ENCODE data around the gene OBP2A. TPM values are rescaled to one million over a fixed set of nuclear protein-coding genes. Genes with fewer than 3 reads are reported as not detected.
A peak's percentile ranks its signal among the peaks of the same experiment; 100 is the strongest.

The OBP2A gene
- total and polyA plus RNA-seq, 2 donors (not counting 3 experiments of a cell fraction or from before 2014, with no cell fraction given), result not detected

GRCh38 chr9:135504262-135505243 lies 41.4 kb upstream of the OBP2A start:
- Histone ChIP-seq H3K79me2 (ENCODE audit: control insufficient read depth, insufficient read depth, low read length) (peaks cover 21% of the 10 kb centered on the region), H3K9me3 (replicated peaks; ENCODE audit: control insufficient read depth, insufficient read depth, low read length) (no peaks in the 10 kb centered on the region), H3K36me3 (ENCODE audit: control insufficient read depth in 2 of 2, extremely low read depth in 1 of 2, insufficient read depth in 2 of 2, low read length in 2 of 2) (peaks cover 2 to 28% of the 10 kb centered on the region in 2 experiments), H3K4me2 (ENCODE audit: insufficient read depth, low read length) (no peak overlapping the region), H3K9me1 (replicated peaks; ENCODE audit: control insufficient read depth, extremely low read depth, insufficient read depth, low read length) (no peaks in the 10 kb centered on the region), H3K9ac (replicated peaks; ENCODE audit: extremely low read depth, insufficient read depth, low read length) (no peak overlapping the region), H3K4me1 (ENCODE audit: control insufficient read depth, extremely low read depth, insufficient read depth, low read length) (peaks cover 11% of the 10 kb centered on the region), H3K4me3 (replicated peaks in 1 of 3; ENCODE audit: insufficient read depth in 1 of 3, low read depth in 1 of 3, low read length in 3 of 3) (no peak overlapping the region), H4K20me1 (replicated peaks; ENCODE audit: control insufficient read depth, extremely low read depth, insufficient read depth, low read length) (no peaks in the 10 kb centered on the region), H2AFZ (ENCODE audit: low read depth, low read length) (no peak overlapping the region), H3K27me3 (ENCODE audit: control insufficient read depth in 2 of 2, insufficient read depth in 2 of 2, low read length in 2 of 2) (no peaks in the 10 kb centered on the region), H3K27ac (ENCODE audit: insufficient read depth, low read depth, low read length) (no peak overlapping the region)
- TF ChIP-seq MYC (IDR thresholded peaks at IDR 0.05; ENCODE audit: low read depth, low read length) (peak; percentile 35), CTCF (IDR thresholded peaks at IDR 0.05; ENCODE audit: extremely low read depth in 1 of 2, insufficient read depth in 1 of 2, low read depth in 1 of 2, low read length in 2 of 2) (peak; percentile 82 to 91), EZH2 (IDR thresholded peaks at IDR 0.05; ENCODE audit: borderline replicate concordance, low read depth, low read length, severe bottlenecking) (no peak), GATA2 (IDR thresholded peaks at IDR 0.05; ENCODE audit: insufficient read depth, insufficient read length, low read depth, low read length) (no peak), JUN (IDR thresholded peaks at IDR 0.05; ENCODE audit: borderline replicate concordance, insufficient read depth, insufficient read length, low read depth) (no peak), FOS (IDR thresholded peaks at IDR 0.05; ENCODE audit: borderline replicate concordance, insufficient read depth, low read length) (no peak), POLR2A (IDR thresholded peaks at IDR 0.05; ENCODE audit: low read depth, low read length) (no peak), MAX (IDR thresholded peaks at IDR 0.05; ENCODE audit: insufficient read depth, insufficient read length) (peak; percentile 22), POLR2AphosphoS5 (IDR thresholded peaks at IDR 0.05; ENCODE audit: insufficient read depth, low read depth, low read length) (no peak)
- intact Hi-C loops (cut with micrococcal nuclease), result loop anchor here (1.0 to 5.0 kb wide), 2 partner anchors 12 to 98 kb away; no protein-coding TSS in a partner anchor
- dilution Hi-C loops (cut with MboI; ENCODE audit: extremely low pct_ligation_motif_present, low sequenced_read_pairs), result no loop called here
- FAIRE-seq (peak; percentile 79), DNase-seq (ENCODE audit: low read depth, low spot score) (peak; percentile 39)
- TSS peak; percentile 13 for BruUV-seq (replicated peaks)
- ChIA-PET POLR2A (no interaction called here), CTCF (interaction anchor here (0.6 to 2.5 kb wide), 16 partner anchors 8 to 902 kb away, joined by 3 to 11 read pairs (median 4); no protein-coding TSS in a partner anchor)
